ENCODE results near the gene CLPTM1.

CLPTM1 gene

GRCh38 chr19:44986389-44986788 lies 31.2 kb downstream of the CLPTM1 start:
- TF ChIP-seq MAX (IDR thresholded peaks at IDR 0.05), result no peak
- TF ChIP-seq EP300 (IDR thresholded peaks at IDR 0.05; ENCODE audit: borderline replicate concordance), result no peak
- TF ChIP-seq TCF12 (IDR thresholded peaks at IDR 0.05; ENCODE audit: low read depth), result no peak
- no peak for TF ChIP-seq CEBPB (IDR thresholded peaks at IDR 0.05)
- no peak for TF ChIP-seq ZBTB7A (IDR thresholded peaks at IDR 0.05; ENCODE audit: low read depth)
- no peak for TF ChIP-seq REST (IDR thresholded peaks at IDR 0.05; ENCODE audit: low read depth)
- no peak for TF ChIP-seq EGR1 (IDR thresholded peaks at IDR 0.05)
- TF ChIP-seq TAF1 (IDR thresholded peaks at IDR 0.05; ENCODE audit: low read depth), result no peak
- TF ChIP-seq CREB1 (IDR thresholded peaks at IDR 0.05; ENCODE audit: low read depth), result no peak
- no peak for TF ChIP-seq YY1 (IDR thresholded peaks at IDR 0.05; ENCODE audit: low read depth)

- no peak for TF ChIP-seq MAX (IDR thresholded peaks at IDR 0.05)
- TF ChIP-seq EP300 (IDR thresholded peaks at IDR 0.05; ENCODE audit: borderline replicate concordance), result no peak
- TF ChIP-seq CREB1 (IDR thresholded peaks at IDR 0.05; ENCODE audit: low read depth), result no peak
- no peak for TF ChIP-seq TEAD4 (IDR thresholded peaks at IDR 0.05)
- no peak for TF ChIP-seq FOXM1 (IDR thresholded peaks at IDR 0.05; ENCODE audit: borderline replicate concordance, low read depth)
These were observed 32.0 kb downstream of the CLPTM1 start for GRCh38 chr19:44987148-44987675.

GRCh38 chr19:44988273-44988672 lies 33.1 kb downstream of the CLPTM1 start:
- TF ChIP-seq CREB1 (IDR thresholded peaks at IDR 0.05; ENCODE audit: low read depth) (no peak), REST (IDR thresholded peaks at IDR 0.05; ENCODE audit: low read depth) (no peak), EP300 (IDR thresholded peaks at IDR 0.05; ENCODE audit: borderline replicate concordance) (no peak), NFIC (IDR thresholded peaks at IDR 0.05) (no peak), ZBTB7A (IDR thresholded peaks at IDR 0.05; ENCODE audit: low read depth) (no peak), EGR1 (IDR thresholded peaks at IDR 0.05) (no peak), TEAD4 (IDR thresholded peaks at IDR 0.05) (no peak), MAX (IDR thresholded peaks at IDR 0.05) (no peak), TCF12 (IDR thresholded peaks at IDR 0.05; ENCODE audit: low read depth) (no peak), CEBPB (IDR thresholded peaks at IDR 0.05) (no peak), RAD21 (IDR thresholded peaks at IDR 0.05; ENCODE audit: low read depth) (no peak), FOXM1 (IDR thresholded peaks at IDR 0.05; ENCODE audit: borderline replicate concordance, low read depth) (no peak), TAF1 (IDR thresholded peaks at IDR 0.05; ENCODE audit: low read depth) (no peak), USF1 (IDR thresholded peaks at IDR 0.05) (no peak)

- TF ChIP-seq EP300 (IDR thresholded peaks at IDR 0.05; ENCODE audit: borderline replicate concordance), result no peak
- TF ChIP-seq RAD21 (IDR thresholded peaks at IDR 0.05; ENCODE audit: low read depth), result peak; percentile 53; the same call in 1 of the 2 replicates
- TF ChIP-seq NFIC (IDR thresholded peaks at IDR 0.05), result peak; percentile 66
- no peak for TF ChIP-seq YY1 (IDR thresholded peaks at IDR 0.05; ENCODE audit: low read depth)
These were observed 33.8 kb downstream of the CLPTM1 start for GRCh38 chr19:44988896-44989556.

- TF ChIP-seq MAX (IDR thresholded peaks at IDR 0.05) (no peak), NFIC (IDR thresholded peaks at IDR 0.05) (no peak), FOXM1 (IDR thresholded peaks at IDR 0.05; ENCODE audit: borderline replicate concordance, low read depth) (no peak), ZBTB7A (IDR thresholded peaks at IDR 0.05; ENCODE audit: low read depth) (no peak), RAD21 (IDR thresholded peaks at IDR 0.05; ENCODE audit: low read depth) (no peak), REST (IDR thresholded peaks at IDR 0.05; ENCODE audit: low read depth) (no peak), YY1 (IDR thresholded peaks at IDR 0.05; ENCODE audit: low read depth) (no peak), EP300 (IDR thresholded peaks at IDR 0.05; ENCODE audit: borderline replicate concordance) (no peak), TEAD4 (IDR thresholded peaks at IDR 0.05) (no peak), CREB1 (IDR thresholded peaks at IDR 0.05; ENCODE audit: low read depth) (no peak), USF1 (IDR thresholded peaks at IDR 0.05) (no peak), TAF1 (IDR thresholded peaks at IDR 0.05; ENCODE audit: low read depth) (no peak), TCF12 (IDR thresholded peaks at IDR 0.05; ENCODE audit: low read depth) (no peak), EGR1 (IDR thresholded peaks at IDR 0.05) (no peak), CEBPB (IDR thresholded peaks at IDR 0.05) (no peak)
These were observed 35.3 kb downstream of the CLPTM1 start for GRCh38 chr19:44990459-44990858.

Measured in Ishikawa (cell line).